ENCODE data around the gene SERP2. TPM values are rescaled to one million over a fixed set of nuclear protein-coding genes. Genes with fewer than 3 reads are reported as not detected.

SERP2 gene
- total RNA-seq, 1 experiment from 2014 or later = 1.8 TPM

- no peak overlapping the region for H3K14ac ChIP-seq (ENCODE audit: insufficient read depth, low read length)
- no peak overlapping the region for H2BK20ac ChIP-seq (ENCODE audit: low read depth, low read length, poor library complexity, severe bottlenecking)
- peak overlapping the region in 2 of 3 experiments; percentile 54 to 75; a peak in 4 of 7 replicates for H3K27ac Mint-ChIP-seq
- H3K4me1 Mint-ChIP-seq = peaks cover 11 to 15% of the 10 kb centered on the region in 2 experiments
- no peak overlapping the region for H2BK12ac ChIP-seq (ENCODE audit: insufficient read length, low read depth, low read length)
- no peaks in the 10 kb centered on the region for H3K9me3 ChIP-seq (ENCODE audit: control insufficient read depth, low read depth, low read length)
- H3K4ac ChIP-seq (ENCODE audit: low read depth, low read length) = no peak overlapping the region
- no peak overlapping the region for H3K4me3 Mint-ChIP-seq
- TF ChIP-seq CTCF (conservative IDR thresholded peaks at IDR 0.05) = no peak
- H3K4me2 ChIP-seq (ENCODE audit: insufficient read depth, insufficient read length, low read length) = no peak overlapping the region
- DNase-seq = no peak
- H4K20me1 ChIP-seq (ENCODE audit: control insufficient read depth, insufficient read depth, insufficient read length) = no peaks in the 10 kb centered on the region
- no peaks in the 10 kb centered on the region for H3K9me3 Mint-ChIP-seq
- H2AK5ac ChIP-seq (ENCODE audit: insufficient read length, low read length) = no peak overlapping the region
- H3K18ac ChIP-seq (ENCODE audit: insufficient read length, low read depth, low read length) = no peak overlapping the region
- H3K79me2 ChIP-seq (ENCODE audit: insufficient read depth, low read length) = no peaks in the 10 kb centered on the region
- H2BK120ac ChIP-seq (ENCODE audit: low read depth, low read length, poor library complexity, severe bottlenecking) = no peak overlapping the region
- H4K5ac ChIP-seq (ENCODE audit: insufficient read length, low read depth, low read length) = no peak overlapping the region
- H2BK5ac ChIP-seq (ENCODE audit: insufficient read length, low read length) = no peak overlapping the region
- no peaks in the 10 kb centered on the region for H3K79me1 ChIP-seq (ENCODE audit: insufficient read depth, low read depth, low read length, poor library complexity, severe bottlenecking)
- H3K56ac ChIP-seq (ENCODE audit: insufficient read length, low read depth, low read length) = no peak overlapping the region
- no peaks in the 10 kb centered on the region for H3K27me3 ChIP-seq (ENCODE audit: insufficient read depth, low read length)
- H3K9ac ChIP-seq (ENCODE audit: extremely low read depth, insufficient read length, low read length) = no peak overlapping the region
- no peak overlapping the region for H3T11ph ChIP-seq (ENCODE audit: low read length)
- WGBS (ENCODE audit: extremely low coverage, insufficient read length, low lambda C conversion rate) = no CpG with 5 or more reads among the region's 10 CpGs
- no peak overlapping the region for H3K27ac ChIP-seq (ENCODE audit: insufficient read length, low read depth, low read length)
- no peak overlapping the region for H3K23ac ChIP-seq (ENCODE audit: insufficient read length, low read depth, low read length)
- no peak overlapping the region for H4K91ac ChIP-seq (ENCODE audit: insufficient read length, low read depth, low read length)
- peaks cover 1 to 10% (median 6%) of the 10 kb centered on the region in 3 experiments; a peak in 4 of 7 replicates for H3K36me3 Mint-ChIP-seq (ENCODE audit: insufficient read depth in 1 of 3, low read depth in 3 of 3)
- no peaks in the 10 kb centered on the region; the same call in 1 of the 2 replicates for H3K27me3 Mint-ChIP-seq (ENCODE audit: low read depth)
- H3K23me2 ChIP-seq (ENCODE audit: insufficient read length, low read depth, low read length, poor library complexity, severe bottlenecking) = peaks cover 4% of the 10 kb centered on the region
- no peak overlapping the region for H4K8ac ChIP-seq (replicated peaks; ENCODE audit: insufficient read length, low read depth, low read length)
- H2AFZ ChIP-seq (ENCODE audit: low read length) = no peak overlapping the region
- H3K4me1 ChIP-seq (ENCODE audit: insufficient read depth, low read length) = no peaks in the 10 kb centered on the region
- no peak overlapping the region for H2BK15ac ChIP-seq (ENCODE audit: low read depth, low read length)
Measured at GRCh38 chr13:44440046-44440608, 66.5 kb downstream of the SERP2 start.

Other genes with a start within 250 kb of the SERP2 start
- gene TSC22D1, start 202.5 kb downstream of the SERP2 start, total RNA-seq (2021) = 72.9 and 76.7 TPM in 2 replicates